ENCODE data around the gene LRCH1. TPM values are rescaled to one million over a fixed set of nuclear protein-coding genes. Genes with fewer than 3 reads are reported as not detected.

LRCH1 gene
- total RNA-seq, 4 donors from 2014 or later = 13.6 to 29.7 (median 18.5) TPM

DNA sequence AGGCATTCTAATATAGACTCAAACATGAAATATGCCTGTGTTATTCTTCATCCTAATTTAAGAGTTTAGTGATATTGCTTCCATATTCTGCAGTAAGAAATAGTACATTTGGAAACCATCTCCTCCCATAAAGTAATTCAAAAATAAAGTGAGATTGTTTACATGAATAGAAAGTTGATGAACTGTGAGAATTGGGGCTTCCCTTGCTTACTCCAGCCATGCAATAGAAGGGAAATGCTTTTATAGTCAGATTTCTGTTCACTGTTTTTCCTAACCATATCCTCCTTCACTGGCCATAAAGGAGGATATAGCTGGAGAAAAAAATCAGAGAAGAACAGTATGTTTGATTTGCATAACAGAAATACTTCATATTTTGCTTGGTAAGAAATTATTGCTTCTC lies 7.8 kb downstream of the LRCH1 start:
- no peak overlapping the region for H3K27ac ChIP-seq
- H3K27me3 ChIP-seq = no peaks in the 10 kb centered on the region
- no peak for TF ChIP-seq POLR2A (IDR thresholded peaks at IDR 0.05)
- TF ChIP-seq, protein P1, sequence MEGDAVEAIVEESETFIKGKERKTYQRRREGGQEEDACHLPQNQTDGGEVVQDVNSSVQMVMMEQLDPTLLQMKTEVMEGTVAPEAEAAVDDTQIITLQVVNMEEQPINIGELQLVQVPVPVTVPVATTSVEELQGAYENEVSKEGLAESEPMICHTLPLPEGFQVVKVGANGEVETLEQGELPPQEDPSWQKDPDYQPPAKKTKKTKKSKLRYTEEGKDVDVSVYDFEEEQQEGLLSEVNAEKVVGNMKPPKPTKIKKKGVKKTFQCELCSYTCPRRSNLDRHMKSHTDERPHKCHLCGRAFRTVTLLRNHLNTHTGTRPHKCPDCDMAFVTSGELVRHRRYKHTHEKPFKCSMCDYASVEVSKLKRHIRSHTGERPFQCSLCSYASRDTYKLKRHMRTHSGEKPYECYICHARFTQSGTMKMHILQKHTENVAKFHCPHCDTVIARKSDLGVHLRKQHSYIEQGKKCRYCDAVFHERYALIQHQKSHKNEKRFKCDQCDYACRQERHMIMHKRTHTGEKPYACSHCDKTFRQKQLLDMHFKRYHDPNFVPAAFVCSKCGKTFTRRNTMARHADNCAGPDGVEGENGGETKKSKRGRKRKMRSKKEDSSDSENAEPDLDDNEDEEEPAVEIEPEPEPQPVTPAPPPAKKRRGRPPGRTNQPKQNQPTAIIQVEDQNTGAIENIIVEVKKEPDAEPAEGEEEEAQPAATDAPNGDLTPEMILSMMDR (IDR thresholded peaks at IDR 0.05) = no peak
- H3K4me1 ChIP-seq = peaks cover 0 to 24% (median under 1%) of the 10 kb centered on the region in 4 donors
- H3K4me3 ChIP-seq = no peak overlapping the region
- DNase-seq = no peak
- no peaks in the 10 kb centered on the region for H3K9me3 ChIP-seq
- H3K36me3 ChIP-seq = no peaks in the 10 kb centered on the region

- Histone ChIP-seq H3K4me1 (peaks cover 0 to 19% (median 0%) of the 10 kb centered on the region in 4 donors), H3K4me3 (no peak overlapping the region), H3K27me3 (no peaks in the 10 kb centered on the region), H3K27ac (no peak overlapping the region), H3K9me3 (no peaks in the 10 kb centered on the region), H3K36me3 (no peaks in the 10 kb centered on the region)
- no peak for DNase-seq
- no peak for TF ChIP-seq POLR2A (IDR thresholded peaks at IDR 0.05)
- TF ChIP-seq, protein P1 (IDR thresholded peaks at IDR 0.05) = no peak
Observed at GRCh38 chr13:46561286-46561685, 8.3 kb downstream of the LRCH1 start.

DNA sequence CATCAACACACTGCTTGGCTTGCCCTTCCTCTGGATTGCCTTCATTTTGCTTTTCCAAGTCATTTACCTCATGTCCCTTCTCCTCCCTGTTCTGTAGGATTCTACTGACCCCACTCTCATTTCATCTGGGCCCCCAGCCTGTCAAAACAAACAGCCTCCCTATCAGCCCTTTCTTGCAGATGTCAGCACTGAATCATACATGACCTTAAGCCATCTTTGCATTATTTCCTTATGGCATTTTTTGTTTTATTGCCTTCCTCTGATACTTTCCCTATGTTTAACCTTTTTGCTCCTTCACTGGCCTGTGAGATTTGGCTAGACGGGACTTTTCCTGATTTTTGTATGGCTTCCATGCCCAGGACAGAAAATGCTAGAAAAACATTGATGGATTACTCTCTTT lies 8.7 kb downstream of the LRCH1 start:
- no peaks in the 10 kb centered on the region for H3K36me3 ChIP-seq
- no peak for DNase-seq
- H3K9me3 ChIP-seq = no peaks in the 10 kb centered on the region
- H3K4me1 ChIP-seq = peaks cover 0 to 15% (median 0%) of the 10 kb centered on the region in 4 donors
- no peak overlapping the region for H3K27ac ChIP-seq
- no peaks in the 10 kb centered on the region for H3K27me3 ChIP-seq
- no peak for TF ChIP-seq POLR2A (IDR thresholded peaks at IDR 0.05)
- H3K4me3 ChIP-seq = no peak overlapping the region

DNA sequence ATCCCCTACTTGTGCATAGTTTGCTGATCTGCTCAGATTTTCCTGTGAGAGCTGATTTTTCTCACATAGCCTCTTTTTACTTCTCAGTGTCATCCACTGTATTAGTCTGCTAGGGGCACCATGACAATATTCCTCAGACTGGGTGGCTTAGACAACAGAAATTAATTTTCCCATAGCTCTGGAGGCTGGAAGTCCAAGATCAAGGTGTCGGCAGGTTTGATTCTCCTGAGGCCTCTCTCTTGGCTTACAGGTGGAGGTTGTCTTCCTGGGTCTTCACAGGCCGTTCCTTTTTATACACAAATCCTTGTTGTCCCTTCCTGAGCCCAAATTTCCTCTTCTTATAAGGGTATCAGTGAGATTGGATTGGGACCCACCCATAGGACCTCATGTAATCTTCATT lies 9.2 kb downstream of the LRCH1 start:
- Histone ChIP-seq H3K4me3 (no peak overlapping the region), H3K27ac (no peak overlapping the region), H3K27me3 (no peaks in the 10 kb centered on the region), H3K4me1 (peaks cover 0 to 15% (median 0%) of the 10 kb centered on the region in 4 donors), H3K9me3 (no peaks in the 10 kb centered on the region), H3K36me3 (no peaks in the 10 kb centered on the region)
- no peak for DNase-seq
- no peak for TF ChIP-seq POLR2A (IDR thresholded peaks at IDR 0.05)
- TF ChIP-seq, protein P1 (IDR thresholded peaks at IDR 0.05) = no peak

DNA sequence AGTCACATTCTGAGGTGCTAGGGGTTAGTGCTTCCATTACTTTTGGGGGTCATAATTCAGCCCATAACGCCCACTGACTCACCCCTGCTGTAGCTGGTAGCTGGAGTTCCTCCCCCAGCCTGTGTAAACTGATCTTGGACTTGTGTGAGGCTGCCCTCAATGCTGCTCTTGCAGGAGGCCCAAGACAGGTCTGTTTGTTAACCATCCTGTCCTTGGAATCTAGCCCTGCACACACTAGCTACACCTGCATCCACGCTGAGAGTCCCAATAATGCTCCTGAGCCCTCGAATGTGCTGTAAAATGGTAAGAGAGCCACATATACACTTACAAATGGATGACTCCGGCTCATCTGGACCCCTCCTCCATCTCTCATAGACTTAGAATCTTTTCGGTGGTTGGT lies 9.6 kb downstream of the LRCH1 start:
- Histone ChIP-seq H3K4me1 (peaks cover 0 to 15% (median 0%) of the 10 kb centered on the region in 4 donors), H3K27me3 (no peaks in the 10 kb centered on the region), H3K4me3 (no peak overlapping the region), H3K36me3 (no peaks in the 10 kb centered on the region), H3K27ac (no peak overlapping the region), H3K9me3 (no peaks in the 10 kb centered on the region)
- DNase-seq = no peak
- TF ChIP-seq, protein P1 (IDR thresholded peaks at IDR 0.05) = no peak
- TF ChIP-seq POLR2A (IDR thresholded peaks at IDR 0.05) = no peak

DNA sequence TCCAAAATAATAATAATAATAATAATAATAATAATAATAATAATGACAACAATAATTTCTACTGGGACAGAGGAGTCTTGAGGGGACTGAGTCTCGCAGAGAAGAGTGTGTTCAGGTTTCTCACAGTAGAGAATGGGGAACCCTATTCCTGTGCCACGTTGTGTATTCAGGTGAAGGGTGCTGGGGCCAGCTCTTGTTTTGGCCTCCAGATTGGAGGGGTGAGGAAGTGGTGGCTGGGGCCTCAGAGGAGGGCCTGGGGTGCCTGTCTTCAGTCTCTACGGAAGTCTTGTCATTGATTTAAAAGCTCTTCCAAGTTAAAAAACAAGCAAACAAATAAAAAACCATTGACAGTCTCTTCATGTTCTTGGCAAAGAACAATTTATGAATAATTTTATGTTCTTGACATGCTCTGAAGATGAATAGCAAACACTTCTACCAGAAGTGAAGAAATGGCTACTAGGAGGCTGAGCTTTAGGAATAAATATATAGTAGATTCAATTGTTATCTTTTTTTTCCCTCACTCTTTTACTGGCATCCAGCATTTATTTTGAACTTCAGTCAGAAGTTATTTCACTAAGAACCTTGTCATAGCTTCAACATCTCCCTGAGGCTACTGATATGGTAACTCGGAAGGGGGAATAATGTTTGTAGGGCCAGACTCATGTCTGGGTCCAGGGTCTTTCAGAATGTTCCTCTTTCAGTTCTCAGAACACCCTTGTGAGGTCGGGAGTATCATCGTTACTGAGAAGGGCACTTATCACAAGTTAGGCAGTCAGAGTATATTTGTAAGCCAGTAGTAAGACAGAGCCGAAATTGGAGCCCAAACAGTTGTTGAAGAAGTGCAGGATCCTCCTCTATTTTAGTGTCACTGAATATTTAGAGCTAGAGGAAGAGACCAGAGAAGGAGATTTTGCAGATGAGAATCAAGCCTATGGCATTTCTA lies 13.1 kb downstream of the LRCH1 start:
- TF ChIP-seq, protein P1 (IDR thresholded peaks at IDR 0.05) = no peak
- TF ChIP-seq POLR2A (IDR thresholded peaks at IDR 0.05) = no peak
- Histone ChIP-seq H3K4me3 (no peak overlapping the region), H3K36me3 (no peaks in the 10 kb centered on the region), H3K9me3 (no peaks in the 10 kb centered on the region), H3K27me3 (no peaks in the 10 kb centered on the region), H3K4me1 (peaks cover 0 to 12% (median 0%) of the 10 kb centered on the region in 4 donors), H3K27ac (no peak overlapping the region)
- DNase-seq = no peak
